Mononuclear cell (primary cell): ENCODE measurements around the gene CHST3. TPM values are rescaled to one million over a fixed set of nuclear protein-coding genes. Genes with fewer than 3 reads are reported as not detected.

ENCODE experiments used
- total RNA-seq: library from RNA; depleted of rRNA; stranded (reverse); fragments of >200 nt; gene quantifications from one replicate; pipeline ENCODE4 v1.2.3, GENCODE V29; 2012

The CHST3 gene
- total RNA-seq, 1 donor, result under 0.01 TPM

Other genes with a start within 250 kb of the CHST3 start
- 0.31 TPM for gene C10orf105, start 244.6 kb upstream of the CHST3 start, total RNA-seq
- 240 TPM for gene VSIR, start 190.9 kb upstream of the CHST3 start, total RNA-seq
- 1,522 TPM for gene PSAP, start 113.1 kb upstream of the CHST3 start, total RNA-seq
- 488 TPM for gene SPOCK2, start 124.2 kb downstream of the CHST3 start, total RNA-seq